HT1080 (cell line): ENCODE measurements around the gene PLEKHA3. TPM values are rescaled to one million over a fixed set of nuclear protein-coding genes. Genes with fewer than 3 reads are reported as not detected.
"Not testable (repeated sequence)": the region's sequence is repeated elsewhere in the genome, so short reads cannot be mapped to it uniquely, and the experiment has no call there.

Experiments
- DNase-seq: peaks from one replicate; pipeline ENCODE4 v3.0.0-alpha.2; 2015; ENCODE audit warnings: low read depth
- polyA plus RNA-seq, 2 experiments: library from polyadenylated mRNA; depleted of rRNA; stranded (reverse); fragments of >200 nt; gene quantifications; 2 replicates each; pipeline ENCODE4 v1.2.3, GENCODE V29; 2015
- total RNA-seq: library from RNA; depleted of rRNA; stranded (reverse); fragments of >200 nt; shearing (Covaris generic); gene quantifications from 2 replicates; pipeline ENCODE4 v1.2.3, GENCODE V29; 2014; rRNA removed

The PLEKHA3 gene
- 14.1 and 23.1 TPM in 2 replicates for total RNA-seq
- polyA plus RNA-seq (2015; cell fraction: cytosol; rRNA removed), result 12.3 and 18.3 TPM in 2 replicates
- 6.2 and 10.9 TPM in 2 replicates for polyA plus RNA-seq (2015; cell fraction: nucleus; rRNA removed)

DNA sequence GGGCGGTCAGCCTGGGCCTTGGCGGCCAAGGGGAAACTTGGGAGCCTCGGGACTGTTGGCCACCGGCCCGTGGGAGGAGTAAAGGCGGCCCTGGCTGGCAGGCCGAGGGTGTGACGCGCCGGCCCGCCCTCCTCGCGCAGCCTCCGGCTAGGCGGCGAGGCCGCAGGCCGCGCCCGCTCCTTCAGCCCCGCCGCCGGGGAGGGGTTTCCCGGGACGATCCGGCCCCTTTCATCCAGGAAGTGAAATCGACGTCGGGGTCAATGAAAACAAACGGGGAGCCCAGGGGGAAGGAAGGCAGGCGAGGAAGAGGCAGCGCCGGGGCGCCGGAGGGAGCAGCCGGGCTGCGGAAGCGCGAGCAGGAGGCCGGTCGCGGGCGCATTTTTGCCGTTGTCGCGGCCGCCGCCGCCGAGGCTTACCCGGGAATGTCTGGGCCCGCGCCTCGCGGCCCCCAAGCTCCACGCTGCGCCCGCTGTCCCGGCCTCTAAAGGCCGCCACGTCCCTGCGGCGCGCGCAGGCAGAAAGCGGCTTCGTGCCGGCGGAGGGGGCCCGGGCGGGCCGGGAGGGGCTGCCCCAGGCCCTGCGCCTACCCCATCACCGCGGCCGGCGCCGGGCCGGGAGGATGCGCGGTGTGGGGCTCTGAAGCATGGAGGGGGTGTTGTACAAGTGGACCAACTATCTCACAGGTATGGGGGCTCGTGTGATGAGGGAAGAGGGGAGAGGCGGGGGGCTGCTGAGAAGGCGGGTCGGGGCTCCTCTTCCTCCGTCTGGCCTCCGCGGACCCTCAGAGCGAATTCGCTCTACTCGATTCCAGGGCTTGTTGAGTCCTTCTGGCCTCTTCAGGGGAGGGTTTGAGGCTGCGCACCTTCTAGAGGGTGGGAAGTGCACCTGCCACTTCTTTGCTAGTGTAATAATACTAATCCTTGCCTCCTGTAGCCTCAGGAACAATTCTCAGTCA lies at the start of gene PLEKHA3:
PLEKHA3 (plus strand) TSS at position 231 of the 955 bp plus-strand sequence; CDS start at position 644, 413 bp downstream.
- DNase-seq, result peak; percentile 98

DNA sequence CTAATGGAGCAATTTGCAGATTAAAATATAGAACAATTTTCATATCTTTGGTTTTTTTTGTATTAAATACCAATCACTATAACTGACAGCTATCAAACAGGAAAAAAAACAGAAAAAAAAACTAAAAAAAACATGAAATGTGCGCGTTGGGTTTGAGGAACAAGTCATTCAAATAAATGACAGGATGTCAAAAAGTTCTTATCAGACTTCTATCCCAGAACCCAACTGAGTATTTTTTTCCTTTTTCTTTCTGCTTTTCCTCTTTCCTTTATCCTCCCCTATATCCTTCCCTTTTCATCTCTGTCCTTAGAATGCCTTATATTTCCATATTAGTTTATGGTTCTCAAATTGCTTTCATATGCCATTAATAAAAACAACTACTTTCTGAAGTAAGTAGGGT lies 43.6 kb upstream of the PLEKHA3 start:
- DNase-seq, result no peak

DNA sequence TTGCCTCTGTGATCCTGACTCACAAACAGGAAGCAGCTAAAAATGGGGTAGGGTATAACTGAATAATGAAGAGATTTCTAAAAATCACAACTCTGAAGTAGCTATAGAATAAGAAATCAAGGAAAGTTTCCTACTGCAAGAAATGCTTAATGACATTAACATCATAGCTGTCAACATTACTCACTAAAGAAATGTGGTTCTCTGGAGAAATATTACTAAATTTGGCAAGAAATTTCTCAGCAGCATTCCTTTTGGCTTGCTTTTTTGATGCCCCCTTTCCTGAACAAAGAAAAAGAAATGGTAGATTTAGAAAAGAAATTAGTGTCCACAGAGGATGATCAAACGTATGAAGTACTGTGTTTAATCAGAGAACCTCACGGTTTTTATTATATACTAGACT lies 38.8 kb upstream of the PLEKHA3 start:
- no peak for DNase-seq

DNA sequence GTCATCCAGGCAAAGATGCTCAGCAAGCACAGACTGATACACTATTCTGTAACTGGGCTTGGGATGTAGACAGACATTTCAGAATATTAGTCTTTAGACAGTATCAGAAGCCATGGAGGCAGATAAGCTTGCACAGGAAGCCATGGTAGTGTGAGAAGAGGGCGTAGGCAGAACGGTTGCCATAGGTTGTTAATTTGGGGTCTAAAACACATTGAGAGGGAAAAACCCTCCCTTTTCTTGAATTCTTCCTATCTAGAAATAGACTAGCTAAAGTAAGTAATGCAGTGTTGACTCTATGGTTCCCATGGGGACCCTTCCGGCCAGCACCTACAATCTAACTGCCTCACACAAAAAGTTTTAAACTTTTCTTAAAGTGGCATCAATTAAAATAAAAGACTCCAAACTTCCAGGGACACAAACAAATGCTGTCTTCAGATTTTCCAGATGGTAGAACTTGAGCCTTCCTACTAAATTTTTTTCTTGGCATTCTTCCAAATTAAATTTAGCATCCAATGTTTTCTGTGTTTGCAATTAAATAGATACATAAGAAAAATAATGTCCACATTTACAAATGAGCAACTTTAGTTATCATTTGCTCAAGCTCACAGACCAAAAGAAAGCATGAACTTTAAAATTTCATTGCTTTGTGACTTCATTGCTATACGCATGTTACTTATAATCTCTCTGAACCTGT lies 31.1 kb upstream of the PLEKHA3 start:
- no peak for DNase-seq

DNA sequence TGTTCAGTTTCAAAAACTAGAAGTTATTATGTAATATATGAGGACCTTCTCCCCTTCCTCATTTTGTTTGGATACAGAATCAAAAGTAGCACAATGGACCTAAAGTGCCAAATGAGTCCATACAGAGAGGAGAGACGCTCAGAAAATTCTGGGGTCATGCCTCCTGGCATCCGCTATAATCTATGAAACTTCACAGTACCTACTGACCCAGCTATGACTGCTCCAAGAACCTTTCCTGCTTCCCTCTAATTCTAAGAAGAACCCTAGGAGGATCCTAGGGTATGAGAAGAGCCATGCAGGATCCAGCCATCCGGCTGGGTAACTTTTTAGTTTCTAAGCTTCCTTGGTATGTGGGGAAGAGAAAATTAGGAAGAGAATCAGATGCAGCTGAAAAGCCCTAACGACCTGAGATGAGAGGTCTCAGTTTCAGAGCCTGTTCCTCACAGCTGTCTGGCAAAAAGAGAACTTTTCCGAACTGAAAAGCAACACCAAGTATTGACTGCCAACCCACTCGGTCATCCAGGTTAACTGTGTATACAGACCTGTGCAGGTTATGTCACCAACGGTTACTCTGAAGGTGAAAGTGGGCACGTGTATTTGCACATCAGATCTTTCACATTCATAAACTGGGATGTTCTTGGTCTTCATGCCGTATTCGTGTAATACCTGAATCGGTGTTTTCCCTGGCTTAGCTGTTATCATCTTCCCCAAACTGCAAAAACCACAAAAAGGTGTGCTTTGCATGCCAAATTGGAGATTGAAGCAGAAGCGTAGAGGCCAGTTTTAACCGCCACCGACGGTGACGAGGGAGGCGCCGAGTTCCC lies 30.3 kb upstream of the PLEKHA3 start:
- no peak for DNase-seq

GRCh38 chr2:178450524-178450773 lies 29.8 kb upstream of the PLEKHA3 start:
- DNase-seq, result no peak

- DNase-seq, result peak; percentile 96
Observed at GRCh38 chr2:178450774-178451525, 29.3 kb upstream of the PLEKHA3 start, which contains the start of the genes PJVK and PRKRA. TSS of gene PJVK (plus strand) at chr2:178451378. CDS start at chr2:178453410, 2,032 bp downstream. TSS of gene PRKRA (minus strand) at chr2:178451175. CDS start at chr2:178451030, 145 bp downstream.

- DNase-seq, result no peak
Observed at GRCh38 chr2:178452334-178452733, 27.9 kb upstream of the PLEKHA3 start.

DNA sequence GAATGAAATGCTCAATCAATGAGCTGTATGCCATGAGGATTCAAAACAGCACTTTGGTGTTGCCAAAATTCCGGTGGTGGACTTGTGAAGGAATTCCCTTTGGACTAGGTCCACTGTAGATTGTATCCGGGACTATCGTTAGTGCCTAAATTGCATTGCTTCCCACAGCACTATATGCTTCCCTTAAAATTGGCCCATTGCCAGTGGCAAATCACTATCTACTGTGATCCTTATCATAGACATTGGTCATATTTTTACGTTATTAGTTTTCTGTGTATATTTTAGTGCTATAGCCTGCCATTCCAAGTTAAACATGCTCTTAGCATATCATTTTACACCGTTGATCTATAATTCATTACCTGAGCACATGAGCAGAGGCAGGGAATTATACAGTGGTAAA lies 27.4 kb upstream of the PLEKHA3 start:
- DNase-seq, result no peak

GRCh38 chr2:178455947-178456346 lies 24.3 kb upstream of the PLEKHA3 start:
- DNase-seq, result peak; percentile 10

GRCh38 chr2:178457390-178457886 lies 22.8 kb upstream of the PLEKHA3 start:
- no peak for DNase-seq

GRCh38 chr2:178469219-178469849 lies 10.9 kb upstream of the PLEKHA3 start:
- DNase-seq, result no peak

DNA sequence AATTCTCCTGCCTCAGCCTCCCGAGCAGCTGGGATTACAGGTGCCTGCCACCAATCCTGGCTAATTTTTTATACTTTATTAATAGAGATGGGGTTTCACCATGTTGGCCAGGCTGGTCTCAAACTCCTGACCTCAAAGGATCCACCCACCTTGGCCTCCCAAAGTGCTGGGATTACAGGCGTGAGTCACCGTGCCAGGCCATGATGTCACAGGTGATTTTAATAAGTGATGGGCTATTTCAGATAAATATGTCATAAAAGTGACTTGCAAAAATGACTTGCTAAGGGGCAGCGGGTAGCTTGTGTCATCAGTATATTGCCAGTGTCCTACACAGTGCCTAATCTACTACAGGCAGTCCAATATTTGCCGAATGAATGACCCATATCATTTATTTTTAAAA lies 8.9 kb upstream of the PLEKHA3 start:
- not testable (repeated sequence) for DNase-seq

DNA sequence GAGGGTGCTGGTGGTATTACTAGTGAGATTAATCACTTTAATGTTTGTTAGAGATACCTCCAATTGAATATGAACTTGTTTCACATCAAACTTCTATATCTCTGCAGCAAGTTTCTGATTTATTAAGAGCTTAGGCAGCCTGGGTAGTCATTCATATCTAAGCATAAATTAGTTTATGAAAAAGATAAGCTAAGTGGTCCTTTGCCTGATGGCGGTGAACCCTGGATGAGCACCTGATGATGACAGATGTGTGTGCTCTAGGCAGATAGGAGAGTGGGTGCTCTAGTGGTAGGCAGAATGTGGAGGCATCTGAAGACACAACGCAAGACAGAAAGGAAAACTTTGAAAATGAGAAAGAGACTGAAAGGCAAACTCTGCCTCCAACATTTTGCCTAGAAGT lies 6.9 kb upstream of the PLEKHA3 start:
- DNase-seq, result no peak

- no peak for DNase-seq
Observed at GRCh38 chr2:178473931-178474330, 6.3 kb upstream of the PLEKHA3 start.

- DNase-seq, result no peak
Observed at GRCh38 chr2:178474560-178474959, 5.7 kb upstream of the PLEKHA3 start.

DNA sequence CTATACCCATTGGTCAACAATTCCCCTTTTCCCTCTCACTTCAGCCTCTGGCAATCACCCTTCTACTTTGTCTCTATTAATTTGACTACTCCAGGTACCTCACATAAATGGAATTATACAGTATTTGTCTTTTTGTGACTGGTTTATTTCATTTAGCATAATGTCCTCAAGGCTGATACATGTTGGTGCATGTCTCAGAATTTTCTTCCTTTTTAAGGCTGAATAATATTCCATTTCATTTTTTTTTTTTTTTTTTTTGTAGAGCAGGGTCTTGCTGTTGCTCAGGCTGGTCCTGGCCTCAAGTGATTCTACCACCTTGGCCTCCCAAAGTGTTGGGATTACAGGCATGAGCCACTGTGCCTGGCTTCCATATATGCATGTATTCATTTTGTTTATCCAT lies 3.8 kb upstream of the PLEKHA3 start:
- DNase-seq, result no peak

GRCh38 chr2:178477443-178478129 lies 2.7 kb upstream of the PLEKHA3 start:
- no peak for DNase-seq

- DNase-seq, result no peak
Observed at GRCh38 chr2:178478130-178478438, 2.2 kb upstream of the PLEKHA3 start.
